T-cell (primary cell): ENCODE results near the gene CYP1A2. TPM values are rescaled to one million over a fixed set of nuclear protein-coding genes. Genes with fewer than 3 reads are reported as not detected.
A peak's percentile ranks its signal among the peaks of the same experiment; 100 is the strongest.

ENCODE experiments used
- ATAC-seq, 4 experiments: fragments of 200-7000 bp in 3 of 4; fragments of 150-1000 bp in 1 of 4; cut with Tn5 transposase; replicated peaks in 1 of 4; 1 replicate in 3 of 4; 2 replicates in 1 of 4; pipeline ENCODE4 v1.10.0; 2021; ENCODE audit warnings: moderate library complexity in 3 of 4, mild to moderate bottlenecking in 2 of 4, moderate number of reproducible peaks in 1 of 4
- CTCF ChIA-PET, 2 donors: fragments of 300-600 bp; sonication (Branson Sonifier 250); formaldehyde crosslinking; loops; one replicate each; lab custom pipeline; 2022; ENCODE audit warnings: antibody characterized with exemption in 2 of 2; lab: Charles Lee
- POLR2A ChIA-PET, 2 donors: fragments of 300-600 bp; sonication (Branson Sonifier 250); formaldehyde crosslinking; loops; one replicate each; lab custom pipeline; 2022; ENCODE audit warnings: antibody characterized with exemption in 2 of 2; lab: Charles Lee
- DNase-seq, 35 experiments: peaks; one replicate each; pipeline versions ENCODE4 v3.0.0 to v3.0.0-alpha.2; 2013 to 2023
- H3K27ac ChIP-seq: one replicate; pipeline ENCODE4 v1.5.1; 2013; ENCODE audit warnings: low read length
- H3K27me3 ChIP-seq, 2 experiments: replicated peaks in 1 of 2; 1 replicate in 1 of 2; 2 replicates in 1 of 2; pipeline versions ENCODE4 v1.6.1 to v1.7.0; 2013; ENCODE audit warnings: low read length in 1 of 2, mixed read lengths in 1 of 2; ENCODE audit not compliant: control insufficient read depth in 2 of 2, insufficient read depth in 2 of 2; ENCODE audit errors: extremely low read depth in 1 of 2
- H3K36me3 ChIP-seq, 2 donors: 1 replicate in 1 of 2; 2 replicates in 1 of 2; pipeline versions ENCODE4 v1.6.1 to v1.7.0; 2013; ENCODE audit warnings: low read length in 1 of 2; ENCODE audit not compliant: control insufficient read depth in 2 of 2, insufficient read depth in 1 of 2; ENCODE audit errors: extremely low read depth in 1 of 2
- H3K4me1 ChIP-seq, 2 experiments: 1 replicate in 1 of 2; 2 replicates in 1 of 2; pipeline versions ENCODE4 v1.6.1 to v1.7.0; 2013; ENCODE audit warnings: low read length in 2 of 2, mixed read lengths in 1 of 2; ENCODE audit not compliant: insufficient read depth in 2 of 2, control insufficient read depth in 1 of 2; ENCODE audit errors: extremely low read depth in 1 of 2
- H3K4me3 ChIP-seq, 2 donors: 1 replicate in 1 of 2; 2 replicates in 1 of 2; pipeline versions ENCODE4 v1.5.1 to v1.7.0; 2013; ENCODE audit warnings: mild to moderate bottlenecking in 2 of 2, low read length in 1 of 2, moderate library complexity in 1 of 2; ENCODE audit not compliant: control insufficient read depth in 1 of 2; ENCODE audit errors: extremely low read depth in 1 of 2
- H3K9me3 ChIP-seq: 2 replicates; pipeline ENCODE4 v1.7.0; 2013
- H3K27ac Mint-ChIP-seq, 2 donors: one replicate each; pipeline ENCODE4 v1.8.0; 2020 to 2021; ENCODE audit warnings: mild to moderate bottlenecking in 2 of 2, mixed read lengths in 2 of 2
- H3K27me3 Mint-ChIP-seq, 2 donors: one replicate each; pipeline ENCODE4 v1.8.0; 2021 to 2022; ENCODE audit warnings: mixed read lengths in 2 of 2
- H3K36me3 Mint-ChIP-seq: one replicate; pipeline ENCODE4 v1.8.0; 2021; ENCODE audit warnings: mixed read lengths
- H3K4me1 Mint-ChIP-seq, 3 donors: one replicate each; pipeline ENCODE4 v1.8.0; 2020 to 2022; ENCODE audit warnings: mixed read lengths in 3 of 3, mild to moderate bottlenecking in 1 of 3
- H3K4me3 Mint-ChIP-seq, 3 donors: one replicate each; pipeline ENCODE4 v1.8.0; 2020 to 2022; ENCODE audit warnings: mild to moderate bottlenecking in 3 of 3, mixed read lengths in 3 of 3, moderate library complexity in 3 of 3
- H3K9me3 Mint-ChIP-seq, 3 donors: one replicate each; pipeline ENCODE4 v1.8.0; 2020 to 2022; ENCODE audit warnings: mixed read lengths in 3 of 3
- WGBS: methylation state at CpG from one replicate; pipeline ENCODE4 v1.1.5; 2013; ENCODE audit warnings: missing lambda C conversion rate; ENCODE audit not compliant: insufficient coverage; 5-methylcytosine and 5-hydroxymethylcytosine counted together
- total RNA-seq, 35 experiments: library from RNA in 6 of 35; stranded (reverse) in 6 of 35; fragments of 120-200 nt in 1 of 35; gene quantifications; one replicate each; pipeline versions ENCODE4 v1.2.1 to v1.2.4 and lab custom pipeline; 2013 to 2026

The CYP1A2 gene
- total RNA-seq, 5 donors from 2014 or later (not counting 1 experiment from before 2014, with no cell fraction given), result not detected

- peaks cover 0 to 3% of the 10 kb centered on the region in 2 experiments for H3K27me3 ChIP-seq
- H3K9me3 Mint-ChIP-seq, result no peaks in the 10 kb centered on the region
- CTCF ChIA-PET, result interaction anchor here (0.5 to 10.2 kb wide), 5 partner anchors 9 to 283 kb away, joined by 3 to 158 read pairs (median 7); no protein-coding TSS in a partner anchor
- H3K9me3 ChIP-seq, result no peaks in the 10 kb centered on the region
- peaks cover 48 to 81% of the 10 kb centered on the region in 2 experiments for H3K4me1 ChIP-seq
- DNase-seq, result no peak
- peaks cover 60 to 87% (median 74%) of the 10 kb centered on the region in 3 donors for H3K4me1 Mint-ChIP-seq
- peak overlapping the region in 1 of 3 donors; percentile 4 for H3K4me3 Mint-ChIP-seq
- ATAC-seq, result no peak
- POLR2A ChIA-PET, result no interaction called here
- H3K27ac Mint-ChIP-seq, result peak overlapping the region; percentile 99
- H3K4me3 ChIP-seq, result no peak overlapping the region
- WGBS, result 65% methylated on average over 2 of the region's 5 CpGs
- no peaks in the 10 kb centered on the region for H3K27me3 Mint-ChIP-seq
- H3K36me3 ChIP-seq, result no peaks in the 10 kb centered on the region
- H3K27ac ChIP-seq, result peak overlapping the region; percentile 11
- H3K36me3 Mint-ChIP-seq, result no peaks in the 10 kb centered on the region
These were observed 26.5 kb downstream of the CYP1A2 start for GRCh38 chr15:74775132-74775562.

- H3K27me3 ChIP-seq, result no peaks in the 10 kb centered on the region
- H3K27ac Mint-ChIP-seq, result peak overlapping the region; percentile 99
- peak overlapping the region; percentile 11 for H3K27ac ChIP-seq
- H3K4me3 Mint-ChIP-seq, result peak overlapping the region in 2 of 3 donors; percentile 4 to 25
- H3K9me3 ChIP-seq, result no peaks in the 10 kb centered on the region
- H3K27me3 Mint-ChIP-seq, result no peaks in the 10 kb centered on the region
- H3K4me1 Mint-ChIP-seq, result peaks cover 67 to 92% (median 80%) of the 10 kb centered on the region in 3 donors
- no peak for DNase-seq
- no peak for ATAC-seq
- H3K9me3 Mint-ChIP-seq, result no peaks in the 10 kb centered on the region
- H3K4me1 ChIP-seq, result peaks cover 55 to 86% of the 10 kb centered on the region in 2 experiments
- WGBS, result no CpG with 5 or more reads among the region's 4 CpGs
- H3K4me3 ChIP-seq, result no peak overlapping the region
- CTCF ChIA-PET, result interaction anchor here (0.6 to 10.2 kb wide), 4 partner anchors 11 to 158 kb away, joined by 5 to 158 read pairs (median 50); no protein-coding TSS in a partner anchor
- H3K36me3 ChIP-seq, result no peaks in the 10 kb centered on the region
- POLR2A ChIA-PET, result interaction anchor here in 1 of 2 donors (0.7 kb wide), 1 partner anchor 166 kb away, joined by 4 read pairs; no protein-coding TSS in a partner anchor
- H3K36me3 Mint-ChIP-seq, result no peaks in the 10 kb centered on the region
These were observed 27.2 kb downstream of the CYP1A2 start for GRCh38 chr15:74775894-74776293.

GRCh38 chr15:74776821-74777768, 28.4 kb downstream of the CYP1A2 start:
- CTCF ChIA-PET, result interaction anchor here (0.8 to 10.2 kb wide), 13 partner anchors 8 to 236 kb away, joined by 3 to 158 read pairs (median 6); partner anchors contain the start of gene ARID3B (in 1 of the 2)
- DNase-seq, result peak in 30 of 35 experiments; percentile 39 to 88 (median 58)
- no peaks in the 10 kb centered on the region for H3K27me3 Mint-ChIP-seq
- peak overlapping the region; percentile 15 to 30 for H3K4me3 ChIP-seq
- H3K9me3 ChIP-seq, result no peaks in the 10 kb centered on the region
- no peaks in the 10 kb centered on the region for H3K9me3 Mint-ChIP-seq
- H3K27ac Mint-ChIP-seq, result peak overlapping the region; percentile 99
- ATAC-seq, result peak; percentile 26 to 63 (median 36)
- POLR2A ChIA-PET, result interaction anchor here (0.6 to 1.8 kb wide), 6 partner anchors 10 to 1148 kb away, joined by 3 to 15 read pairs (median 6); no protein-coding TSS in a partner anchor
- H3K4me1 ChIP-seq, result peaks cover 50 to 82% of the 10 kb centered on the region in 2 experiments
- 6% methylated on average over 9 of the region's 13 CpGs for WGBS
- no peaks in the 10 kb centered on the region for H3K36me3 ChIP-seq
- H3K27ac ChIP-seq, result peak overlapping the region; percentile 97
- peak overlapping the region; percentile 74 to 97 (median 75) for H3K4me3 Mint-ChIP-seq
- H3K36me3 Mint-ChIP-seq, result no peaks in the 10 kb centered on the region
- peaks cover 67 to 88% (median 78%) of the 10 kb centered on the region in 3 donors for H3K4me1 Mint-ChIP-seq
- no peaks in the 10 kb centered on the region for H3K27me3 ChIP-seq

GRCh38 chr15:74777769-74778598, 29.3 kb downstream of the CYP1A2 start:
- ChIA-PET POLR2A (interaction anchor here (0.6 to 1.8 kb wide), 7 partner anchors 9 to 1147 kb away, joined by 3 to 15 read pairs (median 5); no protein-coding TSS in a partner anchor), CTCF (interaction anchor here (0.6 to 10.2 kb wide), 14 partner anchors 9 to 237 kb away, joined by 3 to 158 read pairs (median 5); partner anchors contain the start of gene ARID3B (in 1 of the 2))
- Histone ChIP-seq H3K4me1 (peaks cover 50 to 82% of the 10 kb centered on the region in 2 experiments), H3K27me3 (no peaks in the 10 kb centered on the region), H3K36me3 (no peaks in the 10 kb centered on the region), H3K9me3 (no peaks in the 10 kb centered on the region), H3K4me3 (peak overlapping the region in 1 of 2 donors; percentile 30), H3K27ac (peak overlapping the region; percentile 97)
- 89% methylated on average over 4 of the region's 6 CpGs for WGBS
- DNase-seq, result peak in 1 of 35 experiments; percentile 24
- Mint-ChIP-seq H3K27me3 (no peaks in the 10 kb centered on the region), H3K4me1 (peaks cover 67 to 83% (median 78%) of the 10 kb centered on the region in 3 donors), H3K9me3 (no peaks in the 10 kb centered on the region), H3K4me3 (peak overlapping the region; percentile 74 to 97 (median 75)), H3K27ac (peak overlapping the region; percentile 99), H3K36me3 (no peaks in the 10 kb centered on the region)
- no peak for ATAC-seq

GRCh38 chr15:74778599-74778970, 29.9 kb downstream of the CYP1A2 start:
- Histone ChIP-seq H3K36me3 (no peaks in the 10 kb centered on the region), H3K4me1 (peaks cover 48 to 86% of the 10 kb centered on the region in 2 experiments), H3K9me3 (no peaks in the 10 kb centered on the region), H3K27me3 (no peaks in the 10 kb centered on the region), H3K27ac (peak overlapping the region; percentile 97), H3K4me3 (no peak overlapping the region)
- DNase-seq (no peak), ATAC-seq (no peak)
- ChIA-PET POLR2A (interaction anchor here in 1 of 2 donors (0.7 to 1.6 kb wide), 2 partner anchors 9 to 119 kb away, joined by 5 read pairs; no protein-coding TSS in a partner anchor), CTCF (interaction anchor here (0.6 to 10.2 kb wide), 9 partner anchors 8 to 123 kb away, joined by 3 to 158 read pairs (median 12); no protein-coding TSS in a partner anchor)
- H3K9me3 Mint-ChIP-seq, result no peaks in the 10 kb centered on the region
- H3K4me1 Mint-ChIP-seq, result peaks cover 71 to 82% (median 80%) of the 10 kb centered on the region in 3 donors
- H3K27me3 Mint-ChIP-seq, result no peaks in the 10 kb centered on the region
- H3K27ac Mint-ChIP-seq, result peak overlapping the region; percentile 99
- H3K36me3 Mint-ChIP-seq, result no peaks in the 10 kb centered on the region
- 100% methylated on average over 1 of the region's 5 CpGs for WGBS
- H3K4me3 Mint-ChIP-seq, result peak overlapping the region; percentile 4 to 97 (median 75)
